SH-SY5Y (cell line): ENCODE measurements around the gene SGMS1.

Experiments used
- GATA2 ChIP-seq: IDR thresholded peaks from 2 replicates; pipeline ENCODE4 v1.6.1; 2011; ENCODE audit warnings: mild to moderate bottlenecking, low read depth, low read length
- GATA3 ChIP-seq: IDR thresholded peaks from 2 replicates; pipeline ENCODE4 v1.6.1; 2011; ENCODE audit warnings: low read depth, mild to moderate bottlenecking, low read length, moderate library complexity

DNA sequence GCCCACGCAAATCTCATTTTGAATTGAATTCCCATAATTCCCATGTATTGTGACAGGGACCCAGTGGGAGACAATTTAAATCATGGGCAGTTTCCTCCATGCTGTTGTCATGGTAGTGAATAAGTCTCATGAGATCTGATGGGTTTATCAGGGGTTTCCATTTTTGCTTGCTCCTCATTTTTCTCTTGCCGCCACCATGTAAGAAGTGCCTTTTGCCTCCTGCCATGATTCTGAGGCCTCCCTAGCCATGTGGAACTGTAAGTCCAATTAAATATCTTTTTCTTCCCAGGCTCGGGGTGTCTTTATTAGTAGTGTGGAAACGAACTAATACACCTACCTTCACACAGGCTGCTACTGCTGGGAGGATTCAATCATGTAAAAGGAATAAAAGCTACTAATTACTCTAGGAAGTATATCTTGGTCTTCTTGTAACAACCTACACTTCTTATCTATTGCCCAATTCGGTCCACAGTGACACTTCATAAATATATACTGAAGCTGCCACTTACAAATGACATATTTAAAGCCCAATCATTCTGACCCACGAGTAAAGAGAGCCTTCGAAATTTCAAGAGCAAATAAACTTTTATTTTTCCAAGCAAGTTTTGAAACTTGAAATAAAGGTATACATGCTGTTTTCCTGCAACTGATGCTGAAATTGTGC is 272.1 kb downstream of the SGMS1 start:
- no peak for TF ChIP-seq GATA2
- TF ChIP-seq GATA3: no peak
